Liver (tissue), 9 donors: ENCODE measurements around the gene SCUBE1. TPM values are rescaled to one million over a fixed set of nuclear protein-coding genes. Genes with fewer than 3 reads are reported as not detected.

ENCODE experiments used
- DNase-seq: peaks from one replicate; pipeline ENCODE4 v3.0.0-alpha.2; 2017; ENCODE audit warnings: low spot score
- H3K27ac ChIP-seq, 2 donors: one replicate each; pipeline ENCODE4 v1.7.0; 2013; ENCODE audit warnings: inconsistent platforms in 2 of 2, low read length in 2 of 2, control low read depth in 1 of 2, low read depth in 1 of 2, mild to moderate bottlenecking in 1 of 2
- H3K27me3 ChIP-seq, 4 donors: one replicate each; pipeline versions ENCODE4 v1.6.1 to v1.7.0; 2013; ENCODE audit warnings: low read length in 3 of 4, inconsistent platforms in 1 of 4, mild to moderate bottlenecking in 1 of 4, moderate library complexity in 1 of 4; ENCODE audit not compliant: control insufficient read depth in 4 of 4, insufficient read depth in 4 of 4
- H3K36me3 ChIP-seq, 4 donors: one replicate each; pipeline versions ENCODE4 v1.6.1 to v1.7.0; 2013; ENCODE audit warnings: low read length in 3 of 4, mild to moderate bottlenecking in 3 of 4, low read depth in 1 of 4, moderate library complexity in 1 of 4; ENCODE audit not compliant: control insufficient read depth in 4 of 4, insufficient read depth in 3 of 4
- H3K4me1 ChIP-seq, 4 donors: one replicate each; pipeline versions ENCODE4 v1.6.1 to v1.7.0; 2013; ENCODE audit warnings: low read length in 3 of 4, mild to moderate bottlenecking in 3 of 4, moderate library complexity in 1 of 4; ENCODE audit not compliant: control insufficient read depth in 4 of 4, insufficient read depth in 4 of 4
- H3K4me3 ChIP-seq, 3 donors: one replicate each; pipeline versions ENCODE4 v1.6.1 to v1.7.0; 2013; ENCODE audit warnings: low read length in 3 of 3, control low read depth in 1 of 3, low read depth in 1 of 3, mild to moderate bottlenecking in 1 of 3
- H3K9ac ChIP-seq, 2 donors: one replicate each; pipeline ENCODE4 v1.7.0; 2013; ENCODE audit warnings: low read length in 2 of 2, mild to moderate bottlenecking in 2 of 2, moderate library complexity in 2 of 2, control low read depth in 1 of 2, low read depth in 1 of 2
- H3K9me3 ChIP-seq, 4 donors: one replicate each; pipeline versions ENCODE4 v1.6.1 to v1.7.0; 2013; ENCODE audit warnings: low read length in 3 of 4; ENCODE audit not compliant: control insufficient read depth in 4 of 4
- FOXA1 ChIP-seq: IDR thresholded peaks from 2 replicates; pipeline ENCODE4 v1.6.1; 2016; ENCODE audit warnings: antibody characterized with exemption
- FOXA2 ChIP-seq: IDR thresholded peaks from 2 replicates; pipeline ENCODE4 v1.6.1; 2016; ENCODE audit warnings: antibody characterized with exemption
- GABPA ChIP-seq, 2 donors: IDR thresholded peaks in 1 of 2; conservative IDR thresholded peaks in 1 of 2; 2 replicates each; pipeline ENCODE4 v1.6.1; 2016; ENCODE audit warnings: antibody characterized with exemption in 2 of 2, mild to moderate bottlenecking in 1 of 2, moderate library complexity in 1 of 2
- HNF4A ChIP-seq, 2 donors: conservative IDR thresholded peaks; 2 replicates each; pipeline ENCODE4 v1.6.1; 2016; ENCODE audit warnings: antibody characterized with exemption in 2 of 2, mild to moderate bottlenecking in 2 of 2
- HNF4G ChIP-seq: IDR thresholded peaks from 2 replicates; pipeline ENCODE4 v1.6.1; 2016; ENCODE audit warnings: antibody characterized with exemption
- JUND ChIP-seq, 2 donors: IDR thresholded peaks; 2 replicates each; pipeline ENCODE4 v1.6.1; 2016; ENCODE audit warnings: antibody characterized with exemption in 2 of 2
- NR2F2 ChIP-seq: IDR thresholded peaks from 2 replicates; pipeline ENCODE4 v1.6.1; 2016; ENCODE audit warnings: antibody characterized with exemption
- RAD21 ChIP-seq, 2 donors: IDR thresholded peaks; 2 replicates each; pipeline ENCODE4 v1.6.1; 2016; ENCODE audit warnings: antibody characterized with exemption in 2 of 2, mild to moderate bottlenecking in 2 of 2
- RXRA ChIP-seq, 2 donors: IDR thresholded peaks; 2 replicates each; pipeline ENCODE4 v1.6.1; 2017 to 2018; ENCODE audit warnings: antibody characterized with exemption in 2 of 2, mild to moderate bottlenecking in 1 of 2
- SP1 ChIP-seq: IDR thresholded peaks from 2 replicates; pipeline ENCODE4 v1.6.1; 2018; ENCODE audit warnings: antibody characterized with exemption, mild to moderate bottlenecking
- TAF1 ChIP-seq: conservative IDR thresholded peaks from 2 replicates; pipeline ENCODE4 v1.6.1; 2016; ENCODE audit warnings: antibody characterized with exemption, mild to moderate bottlenecking
- YY1 ChIP-seq: IDR thresholded peaks from 2 replicates; pipeline ENCODE4 v1.6.1; 2016; ENCODE audit warnings: antibody characterized with exemption, mild to moderate bottlenecking
- WGBS: extraction: QIAGEN DNeasy Blood & Tissue Kit; methylation state at CpG from one replicate; pipeline ENCODE4 v1.1.7; 2013; 5-methylcytosine and 5-hydroxymethylcytosine counted together
- polyA plus RNA-seq, 2 donors: library from polyadenylated mRNA; stranded (reverse) in 1 of 2; unstranded in 1 of 2; fragments of 200-250 nt in 1 of 2; fragments of >200 nt in 1 of 2; fragmentation: Nextera tagmentation in 1 of 2; extraction: Ambion mirVana in 1 of 2; gene quantifications; one replicate each; pipeline versions ENCODE4 v1.2.1 to v1.2.3, GENCODE V29; 2013 to 2015
- total RNA-seq, 2 donors: library from RNA; depleted of rRNA; stranded (reverse); fragments of >200 nt; gene quantifications; one replicate each; pipeline ENCODE4 v1.2.3, GENCODE V29; 2014
- TF ChIP-seq, protein P1 (sequence below): IDR thresholded peaks from 2 replicates; pipeline ENCODE4 v1.6.1; 2016; ENCODE audit warnings: antibody characterized with exemption
- TF ChIP-seq, protein P2 (sequence below): fragments of 150-350 bp; IDR thresholded peaks from 2 replicates; pipeline ENCODE4 v1.5.1; 2017; ENCODE audit warnings: improper control_type of control experiment, low read depth, low read length; ENCODE audit not compliant: missing input control
- donor health status: healthy.
- donor health status: healthy.
- donor health status: healthy.
- donor health status: healthy.
- donor health status: healthy.

SCUBE1 gene
- total and polyA plus RNA-seq, 4 donors = 0.07 to 0.46 (median 0.08) TPM; not detected in 1

- H3K4me3 ChIP-seq = no peak overlapping the region
- 84% methylated on average over 15 of the region's 15 CpGs for WGBS
- TF ChIP-seq JUND (IDR thresholded peaks at IDR 0.05) = no peak
- no peak for TF ChIP-seq SP1
- no peak for TF ChIP-seq HNF4G
- TF ChIP-seq GABPA (IDR thresholded peaks at IDR 0.05 in 1 of 2, conservative IDR thresholded peaks at IDR 0.05 in 1 of 2) = no peak
- TF ChIP-seq, protein P1, sequence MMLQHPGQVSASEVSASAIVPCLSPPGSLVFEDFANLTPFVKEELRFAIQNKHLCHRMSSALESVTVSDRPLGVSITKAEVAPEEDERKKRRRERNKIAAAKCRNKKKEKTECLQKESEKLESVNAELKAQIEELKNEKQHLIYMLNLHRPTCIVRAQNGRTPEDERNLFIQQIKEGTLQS = no peak
- no peak overlapping the region for H3K9ac ChIP-seq
- no peaks in the 10 kb centered on the region for H3K36me3 ChIP-seq
- H3K9me3 ChIP-seq = no peaks in the 10 kb centered on the region
- H3K4me1 ChIP-seq = peaks cover 9 to 53% (median 31%) of the 10 kb centered on the region in 4 donors
- H3K27me3 ChIP-seq = no peaks in the 10 kb centered on the region
- no peak overlapping the region for H3K27ac ChIP-seq
- no peak for DNase-seq
These were observed 111.5 kb downstream of the SCUBE1 start for GRCh38 chr22:43231724-43232034.

DNA sequence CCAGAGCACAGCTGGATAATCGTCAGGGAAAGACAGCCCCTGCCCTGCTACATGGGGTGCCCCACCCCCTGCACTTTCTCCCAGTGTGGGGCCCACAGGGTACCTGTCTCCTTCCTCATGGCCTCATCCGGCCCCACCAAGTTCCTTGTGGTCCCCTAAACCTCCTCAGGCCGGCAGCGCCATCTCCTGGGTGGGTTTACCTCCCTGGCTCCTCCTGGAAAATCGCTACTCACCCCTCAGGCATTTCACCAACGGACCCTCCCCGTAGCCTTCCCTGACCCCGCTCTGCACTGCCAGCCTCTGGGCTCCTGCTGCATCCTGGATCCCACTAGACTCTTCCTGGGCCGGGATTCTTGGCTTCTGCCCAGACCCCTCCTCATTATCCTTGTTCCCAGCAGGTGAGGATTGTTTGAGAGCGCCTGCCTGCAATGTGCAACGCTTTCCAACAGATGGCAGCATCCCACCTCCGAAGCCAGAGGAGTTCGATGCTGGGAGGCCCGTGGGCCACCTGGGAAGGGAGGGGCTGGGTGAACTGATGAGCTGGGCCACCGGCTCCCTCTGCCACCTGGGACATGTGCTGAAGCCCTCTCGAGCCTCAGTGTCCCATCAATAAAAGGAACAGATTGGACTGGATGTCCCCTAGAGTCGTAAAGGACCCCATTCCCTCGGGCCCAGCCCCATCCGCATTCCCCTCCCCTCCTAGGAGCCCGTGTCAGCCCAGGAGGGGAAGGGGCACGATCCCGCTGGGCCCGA, 112.0 kb downstream of the SCUBE1 start:
- TF ChIP-seq RAD21 (IDR thresholded peaks at IDR 0.05) (peak; percentile 96 to 98), GABPA (IDR thresholded peaks at IDR 0.05 in 1 of 2, conservative IDR thresholded peaks at IDR 0.05 in 1 of 2) (no peak)
- TF ChIP-seq, protein P2, sequence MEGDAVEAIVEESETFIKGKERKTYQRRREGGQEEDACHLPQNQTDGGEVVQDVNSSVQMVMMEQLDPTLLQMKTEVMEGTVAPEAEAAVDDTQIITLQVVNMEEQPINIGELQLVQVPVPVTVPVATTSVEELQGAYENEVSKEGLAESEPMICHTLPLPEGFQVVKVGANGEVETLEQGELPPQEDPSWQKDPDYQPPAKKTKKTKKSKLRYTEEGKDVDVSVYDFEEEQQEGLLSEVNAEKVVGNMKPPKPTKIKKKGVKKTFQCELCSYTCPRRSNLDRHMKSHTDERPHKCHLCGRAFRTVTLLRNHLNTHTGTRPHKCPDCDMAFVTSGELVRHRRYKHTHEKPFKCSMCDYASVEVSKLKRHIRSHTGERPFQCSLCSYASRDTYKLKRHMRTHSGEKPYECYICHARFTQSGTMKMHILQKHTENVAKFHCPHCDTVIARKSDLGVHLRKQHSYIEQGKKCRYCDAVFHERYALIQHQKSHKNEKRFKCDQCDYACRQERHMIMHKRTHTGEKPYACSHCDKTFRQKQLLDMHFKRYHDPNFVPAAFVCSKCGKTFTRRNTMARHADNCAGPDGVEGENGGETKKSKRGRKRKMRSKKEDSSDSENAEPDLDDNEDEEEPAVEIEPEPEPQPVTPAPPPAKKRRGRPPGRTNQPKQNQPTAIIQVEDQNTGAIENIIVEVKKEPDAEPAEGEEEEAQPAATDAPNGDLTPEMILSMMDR = peak; percentile 96
- H3K27me3 ChIP-seq = no peaks in the 10 kb centered on the region
- DNase-seq = peak; percentile 73
- H3K9me3 ChIP-seq = no peaks in the 10 kb centered on the region
- H3K4me1 ChIP-seq = peaks cover 8 to 48% (median 28%) of the 10 kb centered on the region in 4 donors
- WGBS = 27% methylated on average over 23 of the region's 23 CpGs
- H3K27ac ChIP-seq = no peak overlapping the region
- H3K36me3 ChIP-seq = no peaks in the 10 kb centered on the region
- no peak overlapping the region for H3K4me3 ChIP-seq
- H3K9ac ChIP-seq = no peak overlapping the region

DNA sequence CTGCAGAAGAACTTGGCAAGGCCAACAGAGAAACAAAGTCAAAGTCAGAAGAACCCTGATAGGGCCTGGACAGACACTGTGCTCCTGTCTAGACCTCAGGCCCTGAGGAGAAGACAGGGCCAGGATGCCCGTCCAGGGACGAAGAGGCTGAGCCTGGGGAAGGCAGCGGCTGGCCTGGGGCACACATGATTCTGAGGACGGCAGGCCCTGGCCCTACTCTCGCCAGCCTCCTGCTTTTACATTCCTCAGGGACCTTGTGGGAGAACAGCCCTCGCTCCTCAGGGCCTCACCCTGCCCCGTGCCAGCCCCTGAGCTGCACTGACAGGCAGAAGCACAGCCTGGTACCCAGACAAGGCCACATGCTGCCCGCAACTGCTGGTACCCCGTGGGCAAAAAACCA, 112.6 kb downstream of the SCUBE1 start:
- H3K4me3 ChIP-seq = no peak overlapping the region
- WGBS = 77% methylated on average over 9 of the region's 9 CpGs
- no peak for DNase-seq

More for the DNA sequence above, 112.6 kb downstream of the SCUBE1 start:
- no peaks in the 10 kb centered on the region for H3K27me3 ChIP-seq
- H3K27ac ChIP-seq = no peak overlapping the region
- peaks cover 5 to 42% (median 23%) of the 10 kb centered on the region in 4 donors for H3K4me1 ChIP-seq
- TF ChIP-seq NR2F2 (no peak), SP1 (no peak), RXRA (IDR thresholded peaks at IDR 0.05) (no peak), YY1 (no peak), TAF1 (no peak), FOXA2 (no peak), HNF4G (no peak), FOXA1 (no peak), JUND (IDR thresholded peaks at IDR 0.05) (no peak), GABPA (IDR thresholded peaks at IDR 0.05 in 1 of 2, conservative IDR thresholded peaks at IDR 0.05 in 1 of 2) (no peak), HNF4A (conservative IDR thresholded peaks at IDR 0.05) (no peak)
- TF ChIP-seq, protein P1 = no peak
- no peak overlapping the region for H3K9ac ChIP-seq
- no peaks in the 10 kb centered on the region for H3K36me3 ChIP-seq
- H3K9me3 ChIP-seq = no peaks in the 10 kb centered on the region
